Measurements from ENCODE around the gene RASSF5. TPM values are rescaled to one million over a fixed set of nuclear protein-coding genes. Genes with fewer than 3 reads are reported as not detected.

RASSF5 gene
- total and polyA plus RNA-seq, 9 of the 15 experiments (the other 6 are each of a cell fraction or from before 2014, with no cell fraction given) = 6.1 to 41.0 (median 25.2) TPM

- TF ChIP-seq CHD4 (IDR thresholded peaks at IDR 0.05; ENCODE audit: insufficient read depth, insufficient replicate concordance, low read depth, low read length, poor library complexity, severe bottlenecking) (no peak), ZSCAN29 (IDR thresholded peaks at IDR 0.05) (no peak), GABPA (tag; conservative IDR thresholded peaks at IDR 0.05; ENCODE audit: low read depth) (peak; percentile 72), MTA2 (IDR thresholded peaks at IDR 0.05; ENCODE audit: low read depth) (no peak), ZNF707 (CRISPR knock-in tag; conservative IDR thresholded peaks at IDR 0.05) (no peak), ZNF3 (CRISPR knock-in tag; IDR thresholded peaks at IDR 0.05) (no peak), MCM3 (IDR thresholded peaks at IDR 0.05) (no peak), NFE2L1 (tag; IDR thresholded peaks at IDR 0.05; ENCODE audit: borderline replicate concordance, low read depth) (no peak), HMG20B (CRISPR knock-in tag; IDR thresholded peaks at IDR 0.05) (no peak), IFI16 (CRISPR knock-in tag; IDR thresholded peaks at IDR 0.05) (no peak), ZNF121 (CRISPR knock-in tag; conservative IDR thresholded peaks at IDR 0.05) (no peak), ZNF124 (CRISPR knock-in tag; IDR thresholded peaks at IDR 0.05) (no peak), SRSF3 (IDR thresholded peaks at IDR 0.05; ENCODE audit: insufficient read depth, low read length) (no peak), DLX4 (CRISPR knock-in tag; IDR thresholded peaks at IDR 0.05) (no peak), ATF1 (CRISPR knock-in tag; IDR thresholded peaks at IDR 0.05) (no peak), ATF1 (tag; IDR thresholded peaks at IDR 0.05) (peak; percentile 41; the same call in 1 of the 2 replicates), NUFIP1 (IDR thresholded peaks at IDR 0.05; ENCODE audit: partially characterized antibody) (no peak), TOE1 (IDR thresholded peaks at IDR 0.05; ENCODE audit: borderline replicate concordance) (no peak), TOE1 (CRISPR knock-in tag; IDR thresholded peaks at IDR 0.05; ENCODE audit: borderline replicate concordance, low read depth) (no peak; the same call in 1 of the 2 replicates), ATF7 (IDR thresholded peaks at IDR 0.05) (peak; percentile 82), MAFG (tag; conservative IDR thresholded peaks at IDR 0.05) (peak; percentile 59), GABPB1 (CRISPR knock-in tag; IDR thresholded peaks at IDR 0.05) (peak; percentile 8; the same call in 1 of the 2 replicates), SAFB (IDR thresholded peaks at IDR 0.05; ENCODE audit: borderline replicate concordance, low read depth, low read length) (no peak), RBM15 (IDR thresholded peaks at IDR 0.05; ENCODE audit: insufficient read depth, low read length) (no peak)
- TF ChIP-seq, protein P1, sequence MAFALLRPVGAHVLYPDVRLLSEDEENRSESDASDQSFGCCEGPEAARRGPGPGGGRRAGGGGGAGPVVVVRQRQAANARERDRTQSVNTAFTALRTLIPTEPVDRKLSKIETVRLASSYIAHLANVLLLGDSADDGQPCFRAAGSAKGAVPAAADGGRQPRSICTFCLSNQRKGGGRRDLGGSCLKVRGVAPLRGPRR (CRISPR knock-in tag; IDR thresholded peaks at IDR 0.05) = no peak
- TF ChIP-seq, protein P2, sequence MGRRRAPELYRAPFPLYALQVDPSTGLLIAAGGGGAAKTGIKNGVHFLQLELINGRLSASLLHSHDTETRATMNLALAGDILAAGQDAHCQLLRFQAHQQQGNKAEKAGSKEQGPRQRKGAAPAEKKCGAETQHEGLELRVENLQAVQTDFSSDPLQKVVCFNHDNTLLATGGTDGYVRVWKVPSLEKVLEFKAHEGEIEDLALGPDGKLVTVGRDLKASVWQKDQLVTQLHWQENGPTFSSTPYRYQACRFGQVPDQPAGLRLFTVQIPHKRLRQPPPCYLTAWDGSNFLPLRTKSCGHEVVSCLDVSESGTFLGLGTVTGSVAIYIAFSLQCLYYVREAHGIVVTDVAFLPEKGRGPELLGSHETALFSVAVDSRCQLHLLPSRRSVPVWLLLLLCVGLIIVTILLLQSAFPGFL (CRISPR knock-in tag; IDR thresholded peaks at IDR 0.05) = no peak
- TF ChIP-seq, protein P3, sequence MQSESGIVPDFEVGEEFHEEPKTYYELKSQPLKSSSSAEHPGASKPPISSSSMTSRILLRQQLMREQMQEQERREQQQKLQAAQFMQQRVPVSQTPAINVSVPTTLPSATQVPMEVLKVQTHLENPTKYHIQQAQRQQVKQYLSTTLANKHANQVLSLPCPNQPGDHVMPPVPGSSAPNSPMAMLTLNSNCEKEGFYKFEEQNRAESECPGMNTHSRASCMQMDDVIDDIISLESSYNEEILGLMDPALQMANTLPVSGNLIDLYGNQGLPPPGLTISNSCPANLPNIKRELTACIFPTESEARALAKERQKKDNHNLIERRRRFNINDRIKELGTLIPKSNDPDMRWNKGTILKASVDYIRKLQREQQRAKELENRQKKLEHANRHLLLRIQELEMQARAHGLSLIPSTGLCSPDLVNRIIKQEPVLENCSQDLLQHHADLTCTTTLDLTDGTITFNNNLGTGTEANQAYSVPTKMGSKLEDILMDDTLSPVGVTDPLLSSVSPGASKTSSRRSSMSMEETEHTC (IDR thresholded peaks at IDR 0.05) = no peak
Measured at GRCh38 chr1:206503591-206504362, 3.6 kb upstream of the RASSF5 start (continued).

Measured in K562 (cell line).